T-helper 2 cell (primary cell): ENCODE data around the gene NKIRAS1.

Experiments
- DNase-seq, 5 experiments: peaks; one replicate each; pipeline versions ENCODE4 v3.0.0 to v3.0.0-alpha.2; 2012 to 2022
- total RNA-seq, 2 donors: gene quantifications; one replicate each; lab custom pipeline; 2026; lab: John Stamatoyannopoulos, UW

The NKIRAS1 gene
- total RNA-seq: 4.8 to 5.9 reads per million in 2 donors

DNA sequence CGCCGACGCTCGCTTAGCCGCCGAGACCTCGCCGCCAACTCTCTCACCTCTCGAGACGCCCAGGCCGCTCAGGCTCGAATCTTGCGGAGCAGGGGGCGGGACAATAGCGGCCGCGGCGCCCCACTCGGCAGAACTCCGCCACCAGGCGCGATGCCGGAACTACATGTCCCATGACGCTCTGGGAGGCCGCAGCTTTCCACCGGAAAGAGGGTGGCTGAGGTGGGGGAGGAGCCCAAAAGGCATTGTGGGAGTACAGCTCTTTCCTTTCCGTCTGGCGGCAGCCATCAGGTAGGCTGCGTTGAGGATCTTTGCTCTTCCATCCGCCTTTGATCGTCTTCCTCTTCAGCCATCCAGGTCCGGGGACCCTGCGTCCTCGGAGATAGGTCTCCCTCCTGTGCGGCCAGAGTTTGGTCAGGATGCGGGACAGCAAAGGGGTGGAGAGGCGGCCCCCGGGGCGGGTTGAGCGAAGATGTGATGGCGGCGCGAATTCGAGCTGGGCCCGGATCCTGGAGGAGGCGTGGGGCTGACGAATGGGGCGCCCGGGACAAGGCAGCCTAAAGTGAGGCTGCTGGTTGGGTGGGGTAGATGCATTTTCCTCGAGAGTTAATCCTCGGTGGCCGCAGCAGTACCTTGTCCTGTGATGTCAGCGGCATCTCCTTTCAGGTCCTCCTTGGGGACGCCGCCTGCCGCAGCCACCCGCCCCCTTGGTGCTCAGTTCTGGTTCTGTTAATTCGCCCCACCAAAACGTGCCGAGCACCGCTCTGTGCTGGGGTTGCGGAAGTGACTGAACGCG lies at the start of gene NKIRAS1, which contains the start of gene RPL15:
TSS of gene NKIRAS1 (minus strand) at position 105 of the 793 bp plus-strand sequence. CDS start 6,086 bp downstream, outside the sequence.
TSS of gene RPL15 (plus strand) at position 247 of the 793 bp plus-strand sequence. CDS start 728 bp downstream, outside the sequence.
- DNase-seq: peak; percentile 92 to 98 (median 96)

DNA sequence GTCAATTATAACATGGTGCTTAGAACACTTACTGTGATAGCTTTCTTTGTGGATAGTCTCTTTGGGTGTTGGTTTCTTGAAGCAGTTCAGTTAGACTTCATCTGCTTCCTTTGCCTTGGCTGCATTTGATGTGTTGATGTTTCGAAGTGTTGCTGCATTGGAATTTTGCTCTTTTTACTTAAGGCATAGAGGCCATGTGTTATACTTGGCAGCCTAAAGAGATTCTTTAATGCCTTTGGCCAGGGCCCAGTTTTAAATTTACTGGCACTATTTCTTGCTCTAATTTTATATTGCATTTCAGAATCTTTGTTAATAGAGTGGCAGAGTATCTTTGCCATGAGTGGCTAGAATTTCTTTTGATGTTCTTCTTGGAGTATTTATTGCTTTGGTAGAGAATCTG lies 49.5 kb upstream of the NKIRAS1 start:
- no peak for DNase-seq

DNA sequence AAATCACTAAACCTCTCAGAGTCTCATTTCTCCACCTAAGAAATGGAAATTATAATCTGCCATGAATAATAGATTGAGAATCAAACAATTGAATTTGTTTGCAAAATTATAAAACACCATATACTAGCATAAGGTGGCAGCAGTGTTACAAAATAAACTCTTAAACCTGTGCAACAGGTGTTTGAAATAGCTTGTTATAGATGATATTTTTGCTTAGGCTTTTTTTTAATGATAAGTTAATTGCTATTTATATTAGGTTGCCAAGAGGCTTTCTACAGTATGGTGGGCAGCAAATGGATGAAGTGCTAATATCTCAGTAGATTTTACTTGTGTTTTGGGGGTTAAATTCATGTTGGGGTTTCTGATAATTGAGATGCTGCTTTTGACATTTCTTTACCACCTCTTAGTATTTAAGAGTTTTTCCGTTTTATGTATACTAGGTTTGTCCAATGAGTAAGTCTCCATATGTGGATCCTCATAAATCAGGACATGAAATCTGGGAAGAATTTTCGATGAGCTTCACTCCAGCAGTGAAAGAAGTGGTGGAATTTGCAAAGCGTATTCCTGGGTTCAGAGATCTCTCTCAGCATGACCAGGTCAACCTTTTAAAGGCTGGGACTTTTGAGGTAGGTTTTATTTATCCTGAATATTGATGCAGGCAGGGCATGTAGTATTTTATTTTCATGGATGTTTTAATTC lies 47.9 kb upstream of the NKIRAS1 start:
- DNase-seq: no peak

GRCh38 chr3:23961913-23962312 lies 45.1 kb upstream of the NKIRAS1 start:
- DNase-seq: no peak

DNA sequence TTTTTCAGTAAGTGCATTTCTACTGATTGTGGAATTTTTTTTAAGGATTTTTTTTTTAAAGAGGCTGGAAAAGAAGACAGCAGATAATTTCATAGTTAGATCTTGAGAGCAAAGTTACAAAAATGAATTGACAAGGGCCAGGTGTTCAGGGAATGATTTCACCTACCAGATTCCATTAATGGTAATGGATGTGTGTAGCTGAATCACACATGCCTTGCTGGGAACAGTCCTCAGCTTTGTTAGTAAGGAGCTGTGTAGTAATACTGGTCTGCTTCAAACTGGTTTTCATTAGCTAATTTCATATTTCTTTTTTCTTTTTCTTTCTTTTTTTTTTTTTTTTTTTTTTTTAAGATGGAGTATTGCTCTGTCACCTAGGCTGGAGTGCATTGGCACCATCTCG lies 44.3 kb upstream of the NKIRAS1 start:
- DNase-seq: no peak

DNA sequence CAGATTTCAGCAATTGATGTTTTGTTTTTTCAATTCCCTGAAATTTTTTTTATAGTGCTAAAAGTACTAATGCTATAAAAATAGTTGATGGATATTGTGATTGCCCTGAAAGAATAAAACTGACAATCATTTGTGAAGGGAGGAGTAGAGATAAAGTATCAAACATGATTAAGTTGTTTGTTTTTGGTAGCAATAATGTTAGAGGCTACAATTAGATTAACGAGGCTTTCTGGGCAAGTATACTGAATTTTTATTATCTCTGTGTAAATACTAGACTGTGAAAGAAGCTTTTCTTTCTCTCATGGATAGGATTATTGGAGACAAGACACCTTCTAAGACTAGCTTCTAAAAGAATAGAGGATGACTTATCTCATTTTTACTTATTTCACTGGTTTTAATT lies 43.9 kb upstream of the NKIRAS1 start:
- DNase-seq: no peak

DNA sequence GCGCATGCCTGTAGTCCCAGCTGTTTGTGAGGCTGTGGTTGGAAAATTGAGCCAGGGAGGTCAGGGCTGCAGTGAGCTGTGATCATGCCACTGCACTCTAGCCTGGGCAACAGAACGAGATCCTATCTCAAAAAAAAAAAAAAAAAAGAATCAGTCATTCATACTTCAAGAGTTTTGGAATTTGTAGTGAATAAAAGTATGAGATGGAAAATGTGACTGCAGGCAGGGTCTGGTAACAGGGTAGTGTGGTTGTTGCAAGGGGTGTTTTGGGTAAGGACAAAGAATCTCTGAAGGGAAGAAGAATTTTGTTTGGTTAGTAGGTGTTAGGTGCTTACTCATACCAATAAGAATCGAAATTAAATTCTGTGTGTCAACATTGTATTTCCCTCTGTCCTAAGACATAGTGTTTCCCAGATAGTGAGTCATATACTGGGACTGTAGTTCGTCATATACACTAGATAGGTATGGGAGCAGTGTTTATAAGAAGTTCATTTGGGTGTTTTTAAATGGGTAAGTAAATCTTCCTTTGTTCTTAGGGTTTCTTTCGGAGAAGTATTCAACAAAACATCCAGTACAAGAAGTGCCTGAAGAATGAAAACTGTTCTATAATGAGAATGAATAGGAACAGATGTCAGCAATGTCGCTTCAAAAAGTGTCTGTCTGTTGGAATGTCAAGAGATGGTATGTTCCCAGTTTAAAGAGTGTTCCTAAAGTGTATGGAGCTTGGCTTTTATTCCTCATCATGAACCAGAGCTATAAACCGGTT lies 42.5 kb upstream of the NKIRAS1 start:
- peak in 1 of 5 experiments; percentile 26 for DNase-seq

GRCh38 chr3:23956701-23957100 lies 39.9 kb upstream of the NKIRAS1 start:
- no peak for DNase-seq

DNA sequence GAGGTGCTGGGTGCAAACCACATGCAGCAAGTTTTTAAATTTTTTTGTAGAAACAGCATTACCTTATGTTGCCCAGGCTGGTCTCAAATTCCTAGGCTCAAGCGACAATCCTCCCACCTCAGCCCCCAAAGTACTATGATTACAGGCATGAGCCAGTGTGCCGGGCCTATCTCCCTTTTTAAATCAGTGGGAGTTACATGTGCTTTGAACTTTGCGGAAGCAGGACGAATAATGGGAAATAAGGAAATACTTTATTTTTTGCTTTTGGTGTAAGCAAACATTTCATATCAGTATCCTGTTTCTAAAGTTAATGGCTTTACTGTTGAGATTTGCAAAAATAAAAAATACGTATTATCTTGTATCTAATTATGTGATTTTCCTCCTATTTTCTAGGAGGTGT lies 37.4 kb upstream of the NKIRAS1 start:
- no peak for DNase-seq

- DNase-seq: no peak
Measured at GRCh38 chr3:23953523-23953922, 36.7 kb upstream of the NKIRAS1 start.

DNA sequence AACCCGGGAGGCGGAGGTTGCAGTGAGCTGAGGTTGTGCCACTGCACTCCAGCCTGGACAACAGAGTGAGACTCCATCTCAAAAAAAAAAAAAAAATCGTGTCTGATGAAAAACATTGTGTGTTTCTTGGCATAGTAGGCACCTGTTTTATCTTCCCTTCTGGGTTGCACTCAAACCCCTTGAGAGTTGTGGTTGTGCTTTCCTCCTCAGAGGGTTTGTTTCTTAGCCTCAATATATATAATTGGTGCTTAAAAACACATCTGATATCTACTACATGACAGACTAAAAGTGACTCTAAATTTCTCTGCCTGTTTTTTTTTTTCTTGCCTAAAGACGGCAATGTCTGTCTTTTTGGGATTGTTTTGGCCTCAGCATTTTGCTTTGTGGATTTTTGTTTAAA lies 35.9 kb upstream of the NKIRAS1 start:
- no peak for DNase-seq

GRCh38 chr3:23950293-23950692 lies 33.5 kb upstream of the NKIRAS1 start:
- DNase-seq: peak in 1 of 5 experiments; percentile 15

DNA sequence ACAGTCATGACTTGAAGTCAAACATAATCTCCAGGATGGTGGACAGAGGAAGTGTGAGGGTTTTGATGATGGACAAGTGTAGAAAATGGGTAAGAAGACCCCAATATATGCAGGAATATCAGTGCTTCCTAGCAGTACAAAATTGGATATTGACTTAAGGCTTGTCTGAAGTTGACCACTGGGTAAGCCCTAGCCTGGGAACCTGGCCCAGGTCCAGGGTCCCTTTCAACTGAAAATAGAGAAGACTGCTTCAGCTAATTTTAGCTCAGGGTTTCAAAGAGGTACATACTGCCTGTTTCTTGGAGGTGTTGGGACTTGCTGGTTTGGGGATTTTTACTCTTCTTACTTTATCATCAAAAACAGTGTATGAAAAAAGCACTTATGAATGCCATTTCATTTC lies 33.0 kb upstream of the NKIRAS1 start:
- no peak for DNase-seq

DNA sequence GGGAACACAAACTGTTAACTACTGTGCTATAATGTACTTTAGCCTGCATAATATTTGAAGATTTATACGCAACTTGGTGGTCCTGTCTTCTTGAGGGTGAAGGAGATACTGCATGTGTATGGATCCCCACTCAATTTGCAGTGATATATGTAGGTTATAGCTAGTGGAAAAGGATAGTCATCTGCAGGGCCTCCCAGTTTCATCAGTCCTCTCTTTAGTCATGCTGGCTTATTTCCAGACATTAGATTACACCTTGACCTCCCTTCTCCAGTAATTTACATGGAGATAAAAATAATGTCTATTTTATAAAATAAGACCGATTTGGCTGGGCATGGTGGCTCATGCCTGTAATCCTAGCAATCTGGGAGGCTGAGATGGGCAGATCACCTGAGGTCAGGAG lies 32.0 kb upstream of the NKIRAS1 start:
- DNase-seq: no peak

DNA sequence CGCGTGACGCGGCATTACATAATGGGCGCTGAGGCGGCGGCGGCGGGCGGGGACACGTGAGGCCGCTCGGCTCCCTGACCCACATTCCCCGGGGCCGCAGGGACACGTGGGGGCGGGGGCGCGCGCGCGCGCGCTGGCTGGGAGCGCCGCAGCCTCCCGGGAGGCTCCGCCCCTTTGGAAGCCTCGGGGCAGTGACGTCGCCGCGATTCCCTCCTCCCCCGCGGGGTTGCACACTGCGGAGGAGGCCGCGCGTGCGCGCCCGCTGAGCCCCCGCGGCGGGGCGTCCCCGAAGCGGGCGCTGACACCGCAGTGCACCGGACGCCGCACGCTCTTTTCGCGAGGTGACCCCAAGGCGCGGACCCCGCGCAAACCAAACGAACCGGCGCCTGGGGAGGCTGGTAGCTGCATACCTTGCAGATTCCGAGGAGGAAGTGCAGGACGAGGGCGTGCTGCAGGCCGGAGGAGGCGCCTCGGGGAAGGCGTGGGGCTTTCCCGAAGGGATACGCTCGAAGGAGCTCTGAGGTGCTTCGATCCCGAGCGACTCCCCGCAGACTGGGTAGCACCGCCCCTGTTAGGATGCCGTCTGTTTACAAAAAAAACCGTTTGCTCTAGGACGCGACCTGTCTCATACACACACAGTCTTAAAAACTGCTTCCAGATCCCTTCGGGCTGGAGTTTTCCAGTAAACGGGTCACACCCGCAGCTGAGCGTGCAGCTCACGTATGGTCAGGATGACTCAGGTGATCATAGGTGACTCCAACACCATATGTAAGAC lies 29.3 kb upstream of the NKIRAS1 start:
- peak; percentile 96 to 98 (median 97) for DNase-seq

- no peak for DNase-seq
Measured at GRCh38 chr3:23945663-23945912, 28.8 kb upstream of the NKIRAS1 start.

DNA sequence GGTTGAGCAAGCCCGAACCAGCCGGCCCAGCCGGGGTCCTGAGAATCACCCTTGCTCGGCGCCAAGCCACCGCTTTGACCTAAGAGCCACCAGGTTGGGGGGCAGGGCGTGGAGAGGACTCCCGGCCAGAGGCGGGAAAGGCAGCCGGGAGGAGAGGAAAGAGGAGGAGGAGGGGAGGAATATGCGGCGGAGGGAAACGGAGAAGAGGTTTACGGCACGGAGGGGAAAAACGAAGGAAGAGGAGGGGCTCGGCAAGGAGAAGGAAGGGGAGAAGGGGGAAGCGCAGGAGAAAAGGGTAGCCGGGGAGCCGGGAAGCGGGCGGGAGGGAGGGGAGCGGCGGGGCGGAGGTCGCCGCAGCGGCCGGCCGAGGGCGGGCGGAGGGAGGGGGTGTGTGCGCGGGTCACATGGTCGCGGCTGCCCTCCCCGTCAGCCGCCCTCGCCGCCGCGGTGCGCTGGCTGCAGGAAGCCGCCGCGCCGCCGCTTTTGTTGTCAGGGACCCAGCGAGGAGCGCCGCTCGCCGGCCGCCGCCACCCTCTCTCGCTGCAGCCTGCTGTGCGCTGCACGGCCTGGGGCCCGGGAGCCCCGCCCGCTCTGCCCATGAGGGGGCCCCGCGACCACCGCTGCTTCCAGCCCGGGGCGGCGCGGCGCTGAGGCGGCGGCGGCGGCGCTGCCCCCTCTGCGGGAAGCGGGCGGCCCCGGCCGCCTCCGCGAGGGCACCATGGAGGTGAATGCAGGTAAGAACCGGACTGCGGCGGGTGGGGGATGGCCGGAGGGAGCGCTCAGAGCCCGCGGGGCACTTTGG lies 28.3 kb upstream of the NKIRAS1 start, which contains the start of gene NR1D2:
TSS of gene NR1D2 (plus strand) at position 426 of the 802 bp plus-strand sequence. CDS start at position 719, 293 bp downstream.
- DNase-seq: peak; percentile 56 to 90 (median 77)

- DNase-seq: no peak
Measured at GRCh38 chr3:23944007-23944783, 27.4 kb upstream of the NKIRAS1 start.

GRCh38 chr3:23942546-23942945 lies 25.8 kb upstream of the NKIRAS1 start:
- DNase-seq: no peak

GRCh38 chr3:23941440-23941839 lies 24.6 kb upstream of the NKIRAS1 start:
- no peak for DNase-seq

DNA sequence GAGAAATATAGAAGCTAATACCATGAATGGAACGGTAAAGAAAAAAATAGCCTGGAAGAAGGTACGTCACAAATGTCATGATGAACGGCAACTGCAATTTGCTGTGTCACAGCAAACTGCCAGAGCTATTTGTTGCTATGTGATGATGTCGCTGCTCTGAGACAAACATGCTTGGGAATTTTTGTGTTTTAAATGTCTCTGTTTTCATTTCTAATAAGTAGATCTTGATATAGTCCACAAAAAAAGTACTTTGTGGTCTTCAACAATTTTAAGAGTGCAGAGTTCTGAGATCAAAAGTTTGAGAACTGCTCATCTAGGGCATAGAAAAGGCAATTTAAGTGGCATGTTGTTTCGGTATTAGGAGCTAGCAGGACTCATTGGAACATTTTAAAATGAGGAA lies 24.0 kb upstream of the NKIRAS1 start:
- no peak for DNase-seq
